ENCODE data around the gene RCN1.
"Not testable (repeated sequence)": the region's sequence is repeated elsewhere in the genome, so short reads cannot be mapped to it uniquely, and the experiment has no call there.

Gene RCN1

GRCh38 chr11:32090545-32091370 is at the start of gene RCN1:
RCN1 (plus strand) TSS chr11:32091074; CDS start chr11:32091197, 123 bp downstream.
- DNase-seq (ENCODE audit: low read depth, low spot score) = peak; percentile 94

- DNase-seq (ENCODE audit: low read depth, low spot score) = no peak
Observed at GRCh38 chr11:32043737-32044136, 47.1 kb upstream of the RCN1 start.

GRCh38 chr11:32044158-32044863 is 46.6 kb upstream of the RCN1 start:
- no peak for DNase-seq (ENCODE audit: low read depth, low spot score)

- DNase-seq (ENCODE audit: low read depth, low spot score) = no peak
Observed at GRCh38 chr11:32045456-32045855, 45.4 kb upstream of the RCN1 start.

GRCh38 chr11:32050264-32050663 is 40.6 kb upstream of the RCN1 start:
- DNase-seq (ENCODE audit: low read depth, low spot score) = no peak

- DNase-seq (ENCODE audit: low read depth, low spot score) = peak; percentile 78
Observed at GRCh38 chr11:32052215-32052614, 38.7 kb upstream of the RCN1 start.

GRCh38 chr11:32053151-32053888 is 37.6 kb upstream of the RCN1 start:
- DNase-seq (ENCODE audit: low read depth, low spot score) = no peak

GRCh38 chr11:32055861-32056260 is 35.0 kb upstream of the RCN1 start:
- DNase-seq (ENCODE audit: low read depth, low spot score) = no peak

GRCh38 chr11:32056438-32056837 is 34.4 kb upstream of the RCN1 start:
- DNase-seq (ENCODE audit: low read depth, low spot score) = peak; percentile 70

GRCh38 chr11:32059686-32060462 is 31.0 kb upstream of the RCN1 start:
- no peak for DNase-seq (ENCODE audit: low read depth, low spot score)

- DNase-seq (ENCODE audit: low read depth, low spot score) = no peak
Observed at GRCh38 chr11:32062540-32062939, 28.3 kb upstream of the RCN1 start.

- DNase-seq (ENCODE audit: low read depth, low spot score) = not testable (repeated sequence)
Observed at GRCh38 chr11:32063031-32063430, 27.8 kb upstream of the RCN1 start.

GRCh38 chr11:32065865-32066629 is 24.8 kb upstream of the RCN1 start:
- DNase-seq (ENCODE audit: low read depth, low spot score) = no peak

GRCh38 chr11:32068134-32068870 is 22.6 kb upstream of the RCN1 start:
- DNase-seq (ENCODE audit: low read depth, low spot score) = no peak

GRCh38 chr11:32069361-32070058 is 21.4 kb upstream of the RCN1 start:
- no peak for DNase-seq (ENCODE audit: low read depth, low spot score)

GRCh38 chr11:32070692-32071091 is 20.2 kb upstream of the RCN1 start:
- no peak for DNase-seq (ENCODE audit: low read depth, low spot score)

GRCh38 chr11:32071811-32072210 is 19.1 kb upstream of the RCN1 start:
- DNase-seq (ENCODE audit: low read depth, low spot score) = peak; percentile 88

GRCh38 chr11:32072872-32073643 is 17.8 kb upstream of the RCN1 start:
- peak; percentile 40 for DNase-seq (ENCODE audit: low read depth, low spot score)

- no peak for DNase-seq (ENCODE audit: low read depth, low spot score)
Observed at GRCh38 chr11:32073644-32074026, 17.2 kb upstream of the RCN1 start.

All from astrocyte of the hippocampus (primary cell).